Peyer's patch (tissue), 4 donors: ENCODE data around the gene CCNQ. TPM values are rescaled to one million over a fixed set of nuclear protein-coding genes. Genes with fewer than 3 reads are reported as not detected.

ENCODE experiments used
- DNase-seq, 3 donors: peaks; one replicate each; pipeline ENCODE4 v3.0.0-alpha.2; 2017 to 2019
- H3K27ac ChIP-seq, 4 donors: fragments of 200-600 bp; sonication (generic); one replicate each; pipeline ENCODE4 v1.5.1; 2016 to 2019
- H3K27me3 ChIP-seq, 2 donors: fragments of 200-600 bp; sonication (generic); one replicate each; pipeline ENCODE4 v1.5.1; 2019
- H3K36me3 ChIP-seq, 3 donors: fragments of 200-600 bp; sonication (generic); one replicate each; pipeline ENCODE4 v1.5.1; 2016 to 2019
- H3K4me1 ChIP-seq, 4 donors: fragments of 200-600 bp; sonication (generic); one replicate each; pipeline ENCODE4 v1.5.1; 2016 to 2019
- H3K4me3 ChIP-seq, 4 donors: fragments of 200-600 bp; sonication (generic); 1 replicate in 3 of 4; 2 replicates in 1 of 4; pipeline ENCODE4 v1.5.1; 2016 to 2019; ENCODE audit warnings: mild to moderate bottlenecking in 1 of 4
- H3K9me3 ChIP-seq, 4 donors: fragments of 200-600 bp; sonication (generic); one replicate each; pipeline ENCODE4 v1.5.1; 2016 to 2019; ENCODE audit warnings: mild to moderate bottlenecking in 1 of 4
- POLR2A ChIP-seq, 2 donors: fragments of 450-650 bp; IDR thresholded peaks; one replicate each; pipeline ENCODE4 v1.5.1; 2017; ENCODE audit warnings: antibody characterized with exemption in 2 of 2, mild to moderate bottlenecking in 2 of 2, moderate library complexity in 2 of 2
- total RNA-seq, 4 donors: library from RNA; depleted of rRNA; stranded (reverse); fragments of >200 nt; gene quantifications; one replicate each; pipeline ENCODE4 v1.1.0, GENCODE V29; 2016
- TF ChIP-seq, protein P1 (sequence below), 6 experiments: fragments of 450-650 bp in 4 of 6; fragments of 200-600 bp in 2 of 6; sonication (generic) in 1 of 6; IDR thresholded peaks; one replicate each; pipeline ENCODE4 v1.5.1; 2017 to 2019; ENCODE audit warnings: antibody characterized with exemption in 6 of 6, mild to moderate bottlenecking in 3 of 6, moderate library complexity in 1 of 6

The CCNQ gene
- total RNA-seq, 4 donors from 2014 or later: 19.0 to 33.3 (median 20.6) TPM

GRCh38 chrX:153565996-153566580 is 32.9 kb downstream of the CCNQ start:
- Histone ChIP-seq H3K4me1 (no peaks in the 10 kb centered on the region), H3K4me3 (no peak overlapping the region), H3K27me3 (no peaks in the 10 kb centered on the region), H3K36me3 (no peaks in the 10 kb centered on the region), H3K9me3 (no peaks in the 10 kb centered on the region), H3K27ac (no peak overlapping the region)
- TF ChIP-seq, protein P1, sequence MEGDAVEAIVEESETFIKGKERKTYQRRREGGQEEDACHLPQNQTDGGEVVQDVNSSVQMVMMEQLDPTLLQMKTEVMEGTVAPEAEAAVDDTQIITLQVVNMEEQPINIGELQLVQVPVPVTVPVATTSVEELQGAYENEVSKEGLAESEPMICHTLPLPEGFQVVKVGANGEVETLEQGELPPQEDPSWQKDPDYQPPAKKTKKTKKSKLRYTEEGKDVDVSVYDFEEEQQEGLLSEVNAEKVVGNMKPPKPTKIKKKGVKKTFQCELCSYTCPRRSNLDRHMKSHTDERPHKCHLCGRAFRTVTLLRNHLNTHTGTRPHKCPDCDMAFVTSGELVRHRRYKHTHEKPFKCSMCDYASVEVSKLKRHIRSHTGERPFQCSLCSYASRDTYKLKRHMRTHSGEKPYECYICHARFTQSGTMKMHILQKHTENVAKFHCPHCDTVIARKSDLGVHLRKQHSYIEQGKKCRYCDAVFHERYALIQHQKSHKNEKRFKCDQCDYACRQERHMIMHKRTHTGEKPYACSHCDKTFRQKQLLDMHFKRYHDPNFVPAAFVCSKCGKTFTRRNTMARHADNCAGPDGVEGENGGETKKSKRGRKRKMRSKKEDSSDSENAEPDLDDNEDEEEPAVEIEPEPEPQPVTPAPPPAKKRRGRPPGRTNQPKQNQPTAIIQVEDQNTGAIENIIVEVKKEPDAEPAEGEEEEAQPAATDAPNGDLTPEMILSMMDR (IDR thresholded peaks at IDR 0.05): no peak
- no peak for TF ChIP-seq POLR2A (IDR thresholded peaks at IDR 0.05)
- no peak for DNase-seq

DNA sequence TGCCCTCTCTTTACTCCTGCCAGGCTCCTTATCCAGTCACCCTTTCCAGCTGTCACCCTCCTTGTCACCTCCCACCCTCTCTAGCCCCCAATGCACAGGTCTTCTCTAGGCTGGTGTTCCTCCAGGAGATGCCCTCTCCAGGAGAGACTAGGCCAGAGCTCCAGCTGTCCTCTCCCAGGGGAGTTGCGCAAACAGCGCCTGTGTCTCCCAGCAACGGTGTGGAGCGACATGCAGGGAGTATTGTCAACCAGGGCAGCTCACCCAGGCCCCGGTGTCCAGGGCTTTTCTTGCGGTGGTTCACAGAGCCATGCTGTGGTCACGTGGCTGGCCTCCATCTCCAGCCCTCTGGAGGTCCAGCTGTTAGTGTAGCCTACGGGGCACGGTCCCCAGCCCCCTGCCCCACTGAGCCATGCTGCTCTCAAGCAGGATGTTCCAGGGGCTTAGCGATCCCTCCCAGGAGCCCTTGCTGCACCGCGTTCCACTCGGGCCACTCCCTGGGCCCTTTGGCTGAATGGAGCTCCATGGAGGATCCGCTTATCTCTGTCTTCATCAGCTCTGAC is 34.8 kb downstream of the CCNQ start:
- Histone ChIP-seq H3K4me3 (no peak overlapping the region), H3K27ac (no peak overlapping the region), H3K4me1 (no peaks in the 10 kb centered on the region), H3K36me3 (no peaks in the 10 kb centered on the region), H3K9me3 (no peaks in the 10 kb centered on the region), H3K27me3 (no peaks in the 10 kb centered on the region)
- no peak for DNase-seq
- no peak for TF ChIP-seq POLR2A (IDR thresholded peaks at IDR 0.05)
- TF ChIP-seq, protein P1 (IDR thresholded peaks at IDR 0.05): no peak

DNA sequence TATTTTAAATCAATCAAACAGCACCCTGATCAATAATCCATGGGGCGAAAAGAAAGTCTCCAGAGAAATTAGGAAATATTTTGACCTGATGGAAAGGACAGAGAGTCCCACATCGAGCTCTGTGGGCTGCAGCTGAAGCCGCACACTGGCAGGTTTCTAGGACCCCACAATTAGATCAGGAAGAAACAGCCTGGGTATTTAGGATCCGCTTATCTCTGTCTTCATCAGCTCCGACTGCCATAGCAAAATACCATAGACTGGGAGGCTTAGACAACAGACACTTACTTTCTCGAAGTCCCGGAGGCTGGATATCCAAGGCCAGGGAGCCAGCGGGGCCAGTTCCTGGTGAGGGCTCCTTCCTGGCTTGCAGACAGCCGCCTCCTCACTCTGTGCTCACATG is 36.4 kb downstream of the CCNQ start:
- Histone ChIP-seq H3K27ac (no peak overlapping the region), H3K9me3 (no peaks in the 10 kb centered on the region), H3K27me3 (no peaks in the 10 kb centered on the region), H3K4me3 (no peak overlapping the region), H3K36me3 (no peaks in the 10 kb centered on the region), H3K4me1 (no peaks in the 10 kb centered on the region)
- no peak for DNase-seq
- TF ChIP-seq, protein P1 (IDR thresholded peaks at IDR 0.05): no peak
- TF ChIP-seq POLR2A (IDR thresholded peaks at IDR 0.05): no peak

GRCh38 chrX:153561337-153561736 is 37.6 kb downstream of the CCNQ start:
- no peak for DNase-seq
- no peaks in the 10 kb centered on the region for H3K9me3 ChIP-seq
- TF ChIP-seq, protein P1 (IDR thresholded peaks at IDR 0.05): no peak
- TF ChIP-seq POLR2A (IDR thresholded peaks at IDR 0.05): no peak
- H3K27me3 ChIP-seq: no peaks in the 10 kb centered on the region
- no peaks in the 10 kb centered on the region for H3K36me3 ChIP-seq
- no peaks in the 10 kb centered on the region for H3K4me1 ChIP-seq
- no peak overlapping the region for H3K4me3 ChIP-seq
- no peak overlapping the region for H3K27ac ChIP-seq

DNA sequence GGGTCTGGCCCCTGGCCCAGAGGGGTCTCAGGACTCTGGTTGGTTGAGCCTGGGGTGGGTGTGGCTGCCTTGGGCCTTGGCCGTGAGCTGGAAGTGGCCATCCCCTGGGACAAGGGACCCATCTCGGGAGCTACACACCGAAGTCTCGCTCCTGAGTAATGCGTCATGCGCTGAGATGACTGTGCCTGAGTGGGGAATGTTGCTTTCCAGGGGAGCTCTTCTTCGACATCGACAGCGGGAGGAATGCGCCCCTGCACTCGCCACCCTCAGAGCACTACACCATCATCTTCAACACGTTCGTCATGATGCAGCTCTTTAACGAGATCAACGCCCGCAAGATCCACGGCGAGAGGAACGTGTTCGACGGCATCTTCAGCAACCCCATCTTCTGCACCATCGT is 38.5 kb downstream of the CCNQ start:
- TF ChIP-seq, protein P1 (IDR thresholded peaks at IDR 0.05): no peak
- TF ChIP-seq POLR2A (IDR thresholded peaks at IDR 0.05): no peak
- Histone ChIP-seq H3K36me3 (no peaks in the 10 kb centered on the region), H3K9me3 (no peaks in the 10 kb centered on the region), H3K4me3 (no peak overlapping the region), H3K27me3 (no peaks in the 10 kb centered on the region), H3K4me1 (no peaks in the 10 kb centered on the region), H3K27ac (no peak overlapping the region)
- no peak for DNase-seq
